ENCODE measurements around the gene SGPP1.

DNA sequence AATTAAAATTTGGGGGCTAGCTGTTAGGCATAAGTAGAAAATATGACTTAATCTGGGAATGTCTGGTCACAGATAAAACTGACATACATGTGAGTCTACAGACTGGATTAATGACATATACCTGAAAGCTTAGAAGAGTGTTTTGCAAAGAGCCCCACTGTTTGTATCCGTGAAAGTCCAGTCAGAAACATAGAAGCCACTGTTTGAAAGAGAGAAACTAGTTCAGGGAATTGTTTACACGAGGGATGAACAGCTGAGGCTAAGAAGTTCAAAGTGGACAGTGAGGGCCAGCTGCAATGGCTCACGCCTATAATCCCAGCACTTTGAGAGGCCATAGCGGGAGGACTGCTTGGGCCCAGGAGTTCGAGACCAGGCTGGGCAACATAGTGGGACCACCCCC, 36.2 kb upstream of the SGPP1 start:
- TF ChIP-seq GATA3 (IDR thresholded peaks at IDR 0.05; ENCODE audit: low read depth, low read length) (no peak), GATA2 (IDR thresholded peaks at IDR 0.05; ENCODE audit: low read depth, low read length) (no peak)

Measured in SH-SY5Y (cell line).